Measurements from ENCODE around the gene BRME1.

DNA sequence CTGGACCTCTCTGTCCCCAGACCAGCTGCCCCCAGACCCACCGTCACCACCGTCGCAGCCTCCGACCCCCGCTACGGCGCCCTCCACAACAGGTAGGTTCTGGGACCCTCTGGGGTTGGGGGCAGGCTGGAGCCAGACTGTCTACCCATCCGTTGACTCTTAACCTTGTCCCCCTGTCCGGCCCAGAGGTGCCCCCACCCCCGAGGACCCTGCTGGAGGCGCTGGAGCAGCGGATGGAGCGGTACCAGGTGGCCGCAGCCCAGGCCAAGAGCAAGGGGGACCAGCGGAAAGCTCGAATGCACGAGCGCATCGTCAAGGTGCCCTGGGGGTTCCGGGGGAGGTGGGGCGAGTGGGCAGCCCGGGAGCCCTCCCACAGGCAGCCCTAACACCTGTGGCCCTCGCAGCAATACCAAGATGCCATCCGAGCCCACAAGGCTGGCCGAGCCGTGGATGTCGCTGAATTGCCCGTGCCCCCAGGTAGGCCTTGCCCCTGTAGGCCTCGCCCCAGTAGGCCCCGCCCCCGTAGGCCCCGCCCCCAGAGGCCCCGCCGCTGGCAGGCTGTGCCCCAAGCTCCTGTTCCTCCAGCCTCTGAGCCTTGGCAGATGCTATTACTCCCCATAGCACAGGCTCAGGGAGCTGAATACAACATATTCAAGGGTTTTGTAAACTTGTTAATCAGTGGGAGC lies 13.0 kb upstream of the BRME1 start:
- TF ChIP-seq SMC3 (conservative IDR thresholded peaks at IDR 0.05; ENCODE audit: poor library complexity) (no peak), POLR2AphosphoS5 (IDR thresholded peaks at IDR 0.05) (no peak), TAF1 (IDR thresholded peaks at IDR 0.05; ENCODE audit: low read depth) (no peak), RAD21 (conservative IDR thresholded peaks at IDR 0.05) (no peak), EP300 (conservative IDR thresholded peaks at IDR 0.05; ENCODE audit: poor library complexity, severe bottlenecking) (no peak), MXI1 (conservative IDR thresholded peaks at IDR 0.05; ENCODE audit: poor library complexity, severe bottlenecking) (no peak), EZH2 (IDR thresholded peaks at IDR 0.05; ENCODE audit: borderline replicate concordance, insufficient read depth, low read length, poor library complexity, severe bottlenecking) (no peak)
- TF ChIP-seq, protein P1, sequence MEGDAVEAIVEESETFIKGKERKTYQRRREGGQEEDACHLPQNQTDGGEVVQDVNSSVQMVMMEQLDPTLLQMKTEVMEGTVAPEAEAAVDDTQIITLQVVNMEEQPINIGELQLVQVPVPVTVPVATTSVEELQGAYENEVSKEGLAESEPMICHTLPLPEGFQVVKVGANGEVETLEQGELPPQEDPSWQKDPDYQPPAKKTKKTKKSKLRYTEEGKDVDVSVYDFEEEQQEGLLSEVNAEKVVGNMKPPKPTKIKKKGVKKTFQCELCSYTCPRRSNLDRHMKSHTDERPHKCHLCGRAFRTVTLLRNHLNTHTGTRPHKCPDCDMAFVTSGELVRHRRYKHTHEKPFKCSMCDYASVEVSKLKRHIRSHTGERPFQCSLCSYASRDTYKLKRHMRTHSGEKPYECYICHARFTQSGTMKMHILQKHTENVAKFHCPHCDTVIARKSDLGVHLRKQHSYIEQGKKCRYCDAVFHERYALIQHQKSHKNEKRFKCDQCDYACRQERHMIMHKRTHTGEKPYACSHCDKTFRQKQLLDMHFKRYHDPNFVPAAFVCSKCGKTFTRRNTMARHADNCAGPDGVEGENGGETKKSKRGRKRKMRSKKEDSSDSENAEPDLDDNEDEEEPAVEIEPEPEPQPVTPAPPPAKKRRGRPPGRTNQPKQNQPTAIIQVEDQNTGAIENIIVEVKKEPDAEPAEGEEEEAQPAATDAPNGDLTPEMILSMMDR (IDR thresholded peaks at IDR 0.05; ENCODE audit: poor library complexity, severe bottlenecking) = no peak
